Keratinocyte (primary cell): ENCODE results near the gene CSTB. TPM values are rescaled to one million over a fixed set of nuclear protein-coding genes. Genes with fewer than 3 reads are reported as not detected.

ENCODE experiments used
- DNase-seq: peaks from one replicate; pipeline ENCODE4 v3.0.0-alpha.2; 2011; ENCODE audit warnings: low read depth, missing footprints, low spot score
- FAIRE-seq: peaks from 2 replicates; lab custom pipeline; 2011; peaks lifted over from hg19 to GRCh38; lab: Jason Lieb, UNC
- H2AFZ ChIP-seq: 2 replicates; pipeline ENCODE4 v1.6.0; 2012; ENCODE audit warnings: low read length, control low read depth, inconsistent platforms; ENCODE audit not compliant: control insufficient read depth
- H3K27ac ChIP-seq: 2 replicates; pipeline ENCODE4 v1.5.1; 2011; ENCODE audit warnings: low read length; ENCODE audit not compliant: control insufficient read depth, insufficient read depth
- H3K27me3 ChIP-seq: 3 replicates; pipeline ENCODE4 v1.6.0; 2011; ENCODE audit warnings: low read length; ENCODE audit not compliant: control insufficient read depth, insufficient read depth; ENCODE audit errors: extremely low read depth
- H3K36me3 ChIP-seq, 2 experiments: 2 replicates in 1 of 2; 3 replicates in 1 of 2; pipeline ENCODE4 v1.5.1; 2011; ENCODE audit warnings: low read length in 2 of 2, mild to moderate bottlenecking in 1 of 2; ENCODE audit not compliant: control insufficient read depth in 2 of 2, insufficient read depth in 2 of 2; ENCODE audit errors: extremely low read depth in 1 of 2
- H3K4me1 ChIP-seq: 3 replicates; pipeline ENCODE4 v1.5.1; 2011; ENCODE audit warnings: low read length; ENCODE audit not compliant: control insufficient read depth, insufficient read depth; ENCODE audit errors: extremely low read depth
- H3K4me2 ChIP-seq: 3 replicates; pipeline ENCODE4 v1.6.0; 2011; ENCODE audit warnings: low read depth, low read length; ENCODE audit not compliant: control insufficient read depth, insufficient read depth; ENCODE audit errors: extremely low read depth
- H3K4me3 ChIP-seq, 3 experiments: fragments of 200-600 bp in 1 of 3; sonication (generic) in 1 of 3; 2 replicates in 2 of 3; 3 replicates in 1 of 3; pipeline ENCODE4 v1.5.1; 2011 to 2016; ENCODE audit warnings: low read length in 3 of 3, mild to moderate bottlenecking in 3 of 3, control low read depth in 2 of 3, inconsistent platforms in 1 of 3, low read depth in 1 of 3, mixed read lengths in 1 of 3, mixed run types in 1 of 3, moderate library complexity in 1 of 3; ENCODE audit not compliant: control insufficient read depth in 2 of 3, insufficient read depth in 2 of 3; ENCODE audit errors: extremely low read depth in 1 of 3
- H3K79me2 ChIP-seq: 2 replicates; pipeline ENCODE4 v1.6.0; 2012; ENCODE audit warnings: low read length; ENCODE audit not compliant: control insufficient read depth, insufficient read depth
- H3K9ac ChIP-seq: 3 replicates; pipeline ENCODE4 v1.6.0; 2011; ENCODE audit warnings: low read length; ENCODE audit not compliant: control insufficient read depth, insufficient read depth; ENCODE audit errors: extremely low read depth
- H3K9me1 ChIP-seq: 3 replicates; pipeline ENCODE4 v1.6.0; 2011; ENCODE audit warnings: low read length; ENCODE audit not compliant: control insufficient read depth, insufficient read depth; ENCODE audit errors: extremely low read depth
- H3K9me3 ChIP-seq: 2 replicates; pipeline ENCODE4 v1.5.1; 2012; ENCODE audit warnings: low read depth, low read length; ENCODE audit not compliant: control insufficient read depth
- H4K20me1 ChIP-seq: 3 replicates; pipeline ENCODE4 v1.6.0; 2011; ENCODE audit warnings: low read length; ENCODE audit not compliant: control insufficient read depth, insufficient read depth; ENCODE audit errors: extremely low read depth
- CTCF ChIP-seq, 3 experiments: IDR thresholded peaks in 1 of 3; conservative IDR thresholded peaks in 1 of 3; optimal IDR thresholded peaks in 1 of 3; 2 replicates in 2 of 3; 3 replicates in 1 of 3; pipeline versions ENCODE3 to v1.5.1; 2011; ENCODE audit warnings: low read length in 3 of 3, mild to moderate bottlenecking in 3 of 3, moderate library complexity in 2 of 3, control low read depth in 1 of 3, inconsistent platforms in 1 of 3; ENCODE audit not compliant: insufficient read depth in 2 of 3; ENCODE audit errors: extremely low read depth in 1 of 3
- EZH2 ChIP-seq: IDR thresholded peaks from one replicate; pipeline ENCODE4 v1.6.1; 2012; ENCODE audit warnings: inconsistent platforms, mild to moderate bottlenecking, low read length, moderate library complexity
- dilution Hi-C: fragments of 300-500 bp; cut with MboI; formaldehyde crosslinking; loops from one replicate; pipeline ENCODE4 v1.7.0; 2020; ENCODE audit warnings: low sequenced_read_pairs; ENCODE audit not compliant: extremely low pct_ligation_motif_present
- polyA plus RNA-seq, 5 experiments: library from polyadenylated mRNA; depleted of rRNA in 3 of 5; stranded (reverse) in 3 of 5; stranded (forward) in 1 of 5; unstranded in 1 of 5; fragments of >200 nt; gene quantifications; 1 replicate in 1 of 5; 2 replicates in 3 of 5; 3 replicates in 1 of 5; pipeline versions ENCODE4 v1.2.1 to v1.2.3, GENCODE V29; 2011 to 2012; ENCODE audit warnings: missing spikeins in 2 of 5, low read depth in 1 of 5, low replicate concordance in 1 of 5

The CSTB gene
- polyA plus RNA-seq, 1 donor (not counting 4 experiments of a cell fraction or from before 2014, with no cell fraction given), result 126 TPM

- no peak for TF ChIP-seq EZH2
- no peak for TF ChIP-seq CTCF (optimal IDR thresholded peaks at IDR 0.05 in 1 of 3, IDR thresholded peaks at IDR 0.05 in 1 of 3, conservative IDR thresholded peaks at IDR 0.05 in 1 of 3; ENCODE audit: extremely low read depth in 1 of 3, insufficient read depth in 2 of 3, low read length in 3 of 3)
Measured at GRCh38 chr21:43815107-43815613, 39.1 kb upstream of the CSTB start.

GRCh38 chr21:43814215-43815106, 38.4 kb upstream of the CSTB start:
- Histone ChIP-seq H3K9me3 (peaks cover 2% of the 10 kb centered on the region), H3K4me1 (peaks cover 45% of the 10 kb centered on the region), H3K4me2 (no peak overlapping the region), H4K20me1 (no peaks in the 10 kb centered on the region), H3K27ac (no peak overlapping the region), H2AFZ (no peak overlapping the region), H3K9ac (no peak overlapping the region), H3K79me2 (no peaks in the 10 kb centered on the region), H3K4me3 (no peak overlapping the region), H3K36me3 (no peaks in the 10 kb centered on the region), H3K27me3 (no peaks in the 10 kb centered on the region), H3K9me1 (no peaks in the 10 kb centered on the region)
- DNase-seq, result no peak
- TF ChIP-seq CTCF (optimal IDR thresholded peaks at IDR 0.05 in 1 of 3, IDR thresholded peaks at IDR 0.05 in 1 of 3, conservative IDR thresholded peaks at IDR 0.05 in 1 of 3; ENCODE audit: extremely low read depth in 1 of 3, insufficient read depth in 2 of 3, low read length in 3 of 3) (no peak), EZH2 (no peak)
- dilution Hi-C loops, result no loop called here
- FAIRE-seq, result no peak

More at GRCh38 chr21:43815107-43815613, 39.1 kb upstream of the CSTB start:
- Histone ChIP-seq H3K36me3 (no peaks in the 10 kb centered on the region), H3K4me1 (peaks cover 38% of the 10 kb centered on the region), H3K4me2 (no peak overlapping the region), H3K27ac (no peak overlapping the region), H3K4me3 (no peak overlapping the region), H2AFZ (no peak overlapping the region), H3K79me2 (no peaks in the 10 kb centered on the region), H3K9me1 (no peaks in the 10 kb centered on the region), H3K9me3 (peaks cover 2% of the 10 kb centered on the region), H3K9ac (no peak overlapping the region), H4K20me1 (no peaks in the 10 kb centered on the region), H3K27me3 (no peaks in the 10 kb centered on the region)
- DNase-seq (no peak), FAIRE-seq (no peak)
- dilution Hi-C loops, result no loop called here
